PFSK-1 (cell line): Measurements from ENCODE around the gene TTF1.

Experiments
- POLR2AphosphoS5 ChIP-seq: IDR thresholded peaks from 2 replicates; pipeline ENCODE4 v1.6.1; 2012; ENCODE audit warnings: low read depth, mild to moderate bottlenecking, control low read depth, low read length, moderate library complexity
- SIN3A ChIP-seq: IDR thresholded peaks from 2 replicates; pipeline ENCODE4 v1.6.1; 2012; ENCODE audit warnings: mild to moderate bottlenecking, low read length, moderate library complexity, borderline replicate concordance; ENCODE audit not compliant: insufficient read depth
- TAF1 ChIP-seq: IDR thresholded peaks from 2 replicates; pipeline ENCODE4 v1.6.1; 2012; ENCODE audit warnings: low read length, control low read depth, borderline replicate concordance; ENCODE audit not compliant: insufficient read depth
- TF ChIP-seq, protein P1 (sequence below), 2 experiments: IDR thresholded peaks; 2 replicates each; pipeline versions ENCODE4 v1.6.1 to v1.8.0; 2011 to 2012; ENCODE audit warnings: low read depth in 2 of 2, low read length in 2 of 2, control low read depth in 1 of 2, inconsistent platforms in 1 of 2, mild to moderate bottlenecking in 1 of 2, moderate library complexity in 1 of 2; ENCODE audit not compliant: insufficient read depth in 1 of 2

DNA sequence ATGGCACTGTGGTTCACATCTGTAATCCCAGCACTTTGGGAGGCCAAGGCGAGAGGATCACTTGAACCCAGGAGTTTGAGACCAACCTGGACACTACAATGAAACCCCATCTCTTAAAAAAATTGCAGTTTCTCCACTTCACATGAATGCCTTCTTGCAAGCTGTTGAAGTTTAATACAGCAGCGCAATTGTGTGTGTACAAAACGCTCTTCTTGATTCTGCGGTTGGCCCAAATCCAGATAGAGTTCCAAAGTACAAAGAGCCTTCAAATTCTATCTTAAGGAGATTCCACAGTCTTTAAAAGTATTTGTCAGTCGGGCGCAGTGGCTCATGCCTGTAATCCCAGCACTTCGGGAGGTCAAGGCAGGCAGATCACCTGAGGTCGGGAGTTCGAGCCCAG is 42.6 kb downstream of the TTF1 start:
- TF ChIP-seq POLR2AphosphoS5 (no peak), SIN3A (no peak), TAF1 (no peak)
- TF ChIP-seq, protein P1, sequence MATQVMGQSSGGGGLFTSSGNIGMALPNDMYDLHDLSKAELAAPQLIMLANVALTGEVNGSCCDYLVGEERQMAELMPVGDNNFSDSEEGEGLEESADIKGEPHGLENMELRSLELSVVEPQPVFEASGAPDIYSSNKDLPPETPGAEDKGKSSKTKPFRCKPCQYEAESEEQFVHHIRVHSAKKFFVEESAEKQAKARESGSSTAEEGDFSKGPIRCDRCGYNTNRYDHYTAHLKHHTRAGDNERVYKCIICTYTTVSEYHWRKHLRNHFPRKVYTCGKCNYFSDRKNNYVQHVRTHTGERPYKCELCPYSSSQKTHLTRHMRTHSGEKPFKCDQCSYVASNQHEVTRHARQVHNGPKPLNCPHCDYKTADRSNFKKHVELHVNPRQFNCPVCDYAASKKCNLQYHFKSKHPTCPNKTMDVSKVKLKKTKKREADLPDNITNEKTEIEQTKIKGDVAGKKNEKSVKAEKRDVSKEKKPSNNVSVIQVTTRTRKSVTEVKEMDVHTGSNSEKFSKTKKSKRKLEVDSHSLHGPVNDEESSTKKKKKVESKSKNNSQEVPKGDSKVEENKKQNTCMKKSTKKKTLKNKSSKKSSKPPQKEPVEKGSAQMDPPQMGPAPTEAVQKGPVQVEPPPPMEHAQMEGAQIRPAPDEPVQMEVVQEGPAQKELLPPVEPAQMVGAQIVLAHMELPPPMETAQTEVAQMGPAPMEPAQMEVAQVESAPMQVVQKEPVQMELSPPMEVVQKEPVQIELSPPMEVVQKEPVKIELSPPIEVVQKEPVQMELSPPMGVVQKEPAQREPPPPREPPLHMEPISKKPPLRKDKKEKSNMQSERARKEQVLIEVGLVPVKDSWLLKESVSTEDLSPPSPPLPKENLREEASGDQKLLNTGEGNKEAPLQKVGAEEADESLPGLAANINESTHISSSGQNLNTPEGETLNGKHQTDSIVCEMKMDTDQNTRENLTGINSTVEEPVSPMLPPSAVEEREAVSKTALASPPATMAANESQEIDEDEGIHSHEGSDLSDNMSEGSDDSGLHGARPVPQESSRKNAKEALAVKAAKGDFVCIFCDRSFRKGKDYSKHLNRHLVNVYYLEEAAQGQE (IDR thresholded peaks at IDR 0.05; ENCODE audit: insufficient read depth in 1 of 2, low read depth in 2 of 2, low read length in 2 of 2) = no peak
